Neuron (in vitro differentiated cells): ENCODE measurements around the gene BICC1.

Source experiments
- H2AFZ ChIP-seq: one replicate; pipeline ENCODE4 v1.6.1; 2013; ENCODE audit warnings: low read depth, mild to moderate bottlenecking, inconsistent platforms, low read length, moderate library complexity
- H3K27me3 ChIP-seq: one replicate; pipeline ENCODE4 v1.6.1; 2013; ENCODE audit warnings: low read length; ENCODE audit not compliant: insufficient read depth
- H3K36me3 ChIP-seq: one replicate; pipeline ENCODE4 v1.6.1; 2013; ENCODE audit warnings: low read length; ENCODE audit not compliant: insufficient read depth
- H3K4me1 ChIP-seq: one replicate; pipeline ENCODE4 v1.6.1; 2013; ENCODE audit warnings: low read length; ENCODE audit not compliant: insufficient read depth
- H3K4me3 ChIP-seq: 2 replicates; pipeline ENCODE4 v1.5.1; 2013; ENCODE audit warnings: mild to moderate bottlenecking, low read length, moderate library complexity
- H3K9me3 ChIP-seq: one replicate; pipeline ENCODE4 v1.6.1; 2013; ENCODE audit warnings: low read length

BICC1 gene

GRCh38 chr10:58557714-58558113, 45.0 kb downstream of the BICC1 start:
- Histone ChIP-seq H3K9me3 (no peaks in the 10 kb centered on the region), H3K36me3 (no peaks in the 10 kb centered on the region), H3K4me3 (no peak overlapping the region), H3K4me1 (no peaks in the 10 kb centered on the region), H2AFZ (no peak overlapping the region), H3K27me3 (no peaks in the 10 kb centered on the region)

DNA sequence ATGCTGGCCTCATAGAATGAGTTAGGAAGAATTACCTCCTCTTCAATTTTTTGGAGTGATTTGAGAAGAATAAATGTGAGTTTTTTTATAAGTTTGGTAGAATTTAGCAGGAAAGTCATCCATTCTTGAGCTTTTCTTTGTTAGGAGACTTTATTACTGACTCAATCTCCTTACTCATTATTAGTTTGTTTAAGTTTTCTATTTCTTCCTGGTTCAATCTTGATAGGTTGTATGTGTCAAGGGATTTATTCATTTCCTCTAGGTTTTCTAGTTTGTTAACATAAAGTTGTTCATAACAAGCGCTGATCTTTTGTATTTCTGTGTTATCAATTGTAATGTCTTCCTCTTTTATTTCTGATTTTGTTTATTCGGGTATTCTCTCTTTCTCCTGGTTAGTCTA, 47.4 kb downstream of the BICC1 start:
- no peaks in the 10 kb centered on the region for H3K36me3 ChIP-seq
- no peaks in the 10 kb centered on the region for H3K4me1 ChIP-seq
- no peaks in the 10 kb centered on the region for H3K27me3 ChIP-seq
- H2AFZ ChIP-seq: no peak overlapping the region
- no peaks in the 10 kb centered on the region for H3K9me3 ChIP-seq
- H3K4me3 ChIP-seq: no peak overlapping the region

- no peaks in the 10 kb centered on the region for H3K9me3 ChIP-seq
- no peak overlapping the region for H3K4me3 ChIP-seq
- no peaks in the 10 kb centered on the region for H3K4me1 ChIP-seq
- no peak overlapping the region for H2AFZ ChIP-seq
- H3K36me3 ChIP-seq: no peaks in the 10 kb centered on the region
- H3K27me3 ChIP-seq: no peaks in the 10 kb centered on the region
Observed at GRCh38 chr10:58565271-58565670, 52.6 kb downstream of the BICC1 start.

DNA sequence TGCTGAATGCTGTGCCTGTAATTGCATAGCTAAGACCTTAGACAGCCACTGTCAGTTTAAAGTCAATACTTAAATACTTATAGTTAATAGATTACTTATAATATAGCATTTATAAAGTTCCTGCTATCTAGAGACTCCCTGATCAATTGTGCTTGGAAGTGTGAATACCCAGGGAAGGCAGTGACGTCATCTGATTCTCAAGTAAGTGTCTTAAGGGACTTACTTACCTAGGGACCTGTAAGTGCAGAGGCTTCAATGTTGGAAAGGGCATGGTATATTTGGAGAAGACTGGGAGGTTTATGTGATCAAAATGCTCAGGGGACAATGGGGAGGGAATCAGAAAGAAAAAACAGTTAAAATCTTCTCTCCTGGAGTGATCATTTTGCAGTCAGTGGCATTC, 55.0 kb downstream of the BICC1 start:
- Histone ChIP-seq H3K27me3 (no peaks in the 10 kb centered on the region), H3K4me1 (no peaks in the 10 kb centered on the region), H3K4me3 (no peak overlapping the region), H2AFZ (no peak overlapping the region), H3K9me3 (no peaks in the 10 kb centered on the region), H3K36me3 (no peaks in the 10 kb centered on the region)

GRCh38 chr10:58568428-58568935, 55.8 kb downstream of the BICC1 start:
- no peaks in the 10 kb centered on the region for H3K4me1 ChIP-seq
- H2AFZ ChIP-seq: no peak overlapping the region
- no peaks in the 10 kb centered on the region for H3K27me3 ChIP-seq
- no peak overlapping the region for H3K4me3 ChIP-seq
- H3K36me3 ChIP-seq: no peaks in the 10 kb centered on the region
- H3K9me3 ChIP-seq: no peaks in the 10 kb centered on the region

DNA sequence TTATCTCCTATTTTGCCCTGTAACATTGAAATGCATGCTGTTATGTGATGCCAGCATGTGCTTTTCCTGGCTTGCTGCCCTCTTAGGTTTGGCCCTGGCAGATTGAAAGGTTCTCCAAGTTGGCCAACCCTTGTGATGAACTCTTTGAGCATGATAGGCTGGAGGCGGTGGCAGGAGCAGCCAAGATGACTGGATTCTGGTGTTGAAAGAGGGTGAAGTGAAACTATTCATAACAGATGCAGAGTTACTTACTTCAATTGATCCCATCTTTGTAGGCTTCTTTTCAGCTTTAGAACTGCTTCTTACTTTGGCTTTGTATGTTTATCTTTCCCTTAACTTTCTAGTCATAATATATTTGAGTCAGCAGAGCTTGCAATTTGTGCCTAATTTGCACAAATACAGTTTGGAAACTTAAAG, 57.6 kb downstream of the BICC1 start:
- no peak overlapping the region for H2AFZ ChIP-seq
- no peak overlapping the region for H3K4me3 ChIP-seq
- H3K36me3 ChIP-seq: no peaks in the 10 kb centered on the region
- no peaks in the 10 kb centered on the region for H3K9me3 ChIP-seq
- no peaks in the 10 kb centered on the region for H3K27me3 ChIP-seq
- peaks cover 6% of the 10 kb centered on the region for H3K4me1 ChIP-seq

GRCh38 chr10:58570979-58571378, 58.3 kb downstream of the BICC1 start:
- H3K36me3 ChIP-seq: no peaks in the 10 kb centered on the region
- peaks cover 12% of the 10 kb centered on the region for H3K4me1 ChIP-seq
- no peaks in the 10 kb centered on the region for H3K27me3 ChIP-seq
- no peaks in the 10 kb centered on the region for H3K9me3 ChIP-seq
- H2AFZ ChIP-seq: no peak overlapping the region
- no peak overlapping the region for H3K4me3 ChIP-seq

DNA sequence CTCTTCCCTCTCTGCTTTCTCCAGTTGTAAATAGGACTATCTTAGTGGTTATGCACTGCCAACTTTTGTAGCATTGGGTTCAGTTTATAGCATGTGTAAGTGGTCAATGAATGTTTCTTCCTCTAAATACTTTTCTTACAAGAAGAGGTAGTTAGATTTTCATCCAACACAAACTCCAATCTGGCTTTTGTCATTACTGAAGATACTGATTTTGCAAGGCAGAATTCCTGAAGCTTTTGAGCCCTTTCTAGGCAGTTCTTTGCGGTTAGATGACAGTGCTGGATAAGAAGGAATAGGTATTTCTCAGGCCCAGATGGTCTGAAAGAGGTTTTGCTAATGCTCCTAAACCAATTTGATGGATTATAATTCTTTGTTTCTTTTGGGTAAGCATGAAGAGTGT, 60.5 kb downstream of the BICC1 start:
- no peaks in the 10 kb centered on the region for H3K36me3 ChIP-seq
- no peak overlapping the region for H3K4me3 ChIP-seq

GRCh38 chr10:58574058-58574457, 61.4 kb downstream of the BICC1 start:
- Histone ChIP-seq H3K4me3 (no peak overlapping the region), H3K27me3 (no peaks in the 10 kb centered on the region), H3K36me3 (no peaks in the 10 kb centered on the region), H3K9me3 (no peaks in the 10 kb centered on the region), H2AFZ (no peak overlapping the region), H3K4me1 (peaks cover 22% of the 10 kb centered on the region)

More for the DNA sequence above, 60.5 kb downstream of the BICC1 start:
- Histone ChIP-seq H3K27me3 (no peaks in the 10 kb centered on the region), H2AFZ (no peak overlapping the region), H3K9me3 (no peaks in the 10 kb centered on the region), H3K4me1 (peaks cover 22% of the 10 kb centered on the region)

DNA sequence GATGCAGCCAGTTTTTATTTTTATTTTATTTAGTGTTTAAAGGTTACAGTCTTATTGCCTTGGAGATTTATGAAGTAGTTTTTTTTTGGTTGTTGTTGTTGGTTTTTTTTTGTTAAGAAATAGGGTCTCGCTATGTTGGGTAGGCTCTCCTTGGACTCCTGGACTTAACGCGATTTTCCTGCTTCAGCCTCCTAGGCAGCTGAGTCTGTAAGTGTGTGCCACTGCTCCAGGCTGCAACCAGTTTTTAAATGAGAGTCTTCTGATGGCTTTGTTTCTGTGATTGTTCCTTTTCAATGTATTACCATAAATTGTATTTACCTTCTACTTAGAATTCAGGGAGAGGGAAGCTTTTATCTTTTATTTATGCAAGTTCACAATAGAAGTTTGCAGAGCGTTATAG, 62.8 kb downstream of the BICC1 start:
- no peak overlapping the region for H3K4me3 ChIP-seq

DNA sequence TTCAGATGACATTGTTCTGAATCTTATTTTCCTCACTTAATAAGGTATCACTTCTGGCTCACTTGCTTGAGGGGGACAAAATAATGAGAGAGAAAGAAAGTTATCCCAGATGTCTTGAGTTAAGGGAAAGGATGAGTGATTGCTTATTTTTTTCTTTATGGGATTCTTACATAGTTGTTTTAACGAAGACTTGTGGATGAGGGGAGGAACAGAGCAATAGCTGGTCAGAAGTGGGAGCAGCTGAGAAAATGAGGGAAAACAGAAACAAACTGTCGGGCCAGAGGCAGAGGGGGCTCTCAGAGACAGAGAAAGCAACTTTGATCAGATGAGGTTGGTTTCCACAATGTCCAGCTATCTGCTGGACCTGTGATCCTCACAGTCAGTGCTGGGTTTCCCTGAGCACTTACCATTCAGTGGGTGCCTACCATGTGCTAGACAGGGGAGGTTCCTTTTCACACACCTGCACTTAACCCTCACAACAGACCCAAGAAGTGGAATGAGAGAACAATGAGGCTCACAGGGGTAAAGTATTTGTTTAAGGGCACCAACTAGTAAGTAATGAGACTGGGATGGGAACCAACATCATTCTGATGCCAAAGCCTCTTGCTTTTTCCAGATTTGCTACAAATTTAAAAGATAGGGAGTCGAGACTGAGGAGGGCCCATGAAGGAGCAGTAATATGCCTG, 64.2 kb downstream of the BICC1 start:
- H3K4me1 ChIP-seq: peaks cover 22% of the 10 kb centered on the region
- no peak overlapping the region for H2AFZ ChIP-seq
- H3K9me3 ChIP-seq: no peaks in the 10 kb centered on the region
- H3K4me3 ChIP-seq: no peak overlapping the region
- no peaks in the 10 kb centered on the region for H3K27me3 ChIP-seq
- H3K36me3 ChIP-seq: no peaks in the 10 kb centered on the region

More for the DNA sequence above, 62.8 kb downstream of the BICC1 start:
- H3K27me3 ChIP-seq: no peaks in the 10 kb centered on the region
- peaks cover 22% of the 10 kb centered on the region for H3K4me1 ChIP-seq
- no peaks in the 10 kb centered on the region for H3K9me3 ChIP-seq
- no peak overlapping the region for H2AFZ ChIP-seq
- no peaks in the 10 kb centered on the region for H3K36me3 ChIP-seq

DNA sequence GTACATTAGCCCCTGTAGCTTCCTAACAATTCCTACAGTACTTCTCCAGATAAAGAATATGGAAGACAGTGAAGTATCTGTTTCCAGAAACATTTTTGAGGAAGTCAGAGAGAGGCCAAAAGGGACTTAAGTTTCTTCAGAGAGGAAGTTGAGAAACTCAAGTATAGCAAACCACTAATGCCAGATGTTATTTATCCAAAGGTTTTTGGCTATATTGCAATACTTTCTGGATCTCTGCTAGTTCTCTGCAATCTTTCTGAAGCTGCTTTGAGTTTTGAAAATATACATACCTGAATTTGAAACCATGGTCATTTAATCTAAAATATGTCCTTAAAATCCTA, 64.7 kb downstream of the BICC1 start:
- Histone ChIP-seq H3K4me3 (no peak overlapping the region), H3K9me3 (no peaks in the 10 kb centered on the region), H2AFZ (no peak overlapping the region), H3K4me1 (peaks cover 22% of the 10 kb centered on the region), H3K36me3 (no peaks in the 10 kb centered on the region), H3K27me3 (no peaks in the 10 kb centered on the region)

GRCh38 chr10:58578366-58578765, 65.7 kb downstream of the BICC1 start:
- H3K4me1 ChIP-seq: peaks cover 22% of the 10 kb centered on the region
- no peaks in the 10 kb centered on the region for H3K27me3 ChIP-seq
- H3K36me3 ChIP-seq: no peaks in the 10 kb centered on the region
- no peak overlapping the region for H3K4me3 ChIP-seq
- H3K9me3 ChIP-seq: no peaks in the 10 kb centered on the region
- H2AFZ ChIP-seq: no peak overlapping the region
